HepG2 (cell line): Measurements from ENCODE around the gene PRR36. TPM values are rescaled to one million over a fixed set of nuclear protein-coding genes. Genes with fewer than 3 reads are reported as not detected.

Source experiments
- ATRX ChIP-seq: sonication (generic); formaldehyde crosslinking; IDR thresholded peaks from 2 replicates; pipeline ENCODE4 v1.4.0; 2020; ENCODE audit warnings: missing genetic modification reagents, borderline replicate concordance
- DRAP1 ChIP-seq: IDR thresholded peaks from 2 replicates; pipeline ENCODE4 v1.6.1; 2016; ENCODE audit warnings: missing genetic modification reagents, missing compliant biosample characterization
- GABPA ChIP-seq, 2 experiments: IDR thresholded peaks; 2 replicates each; pipeline ENCODE4 v1.6.1; 2011 to 2016; ENCODE audit warnings: low read depth in 2 of 2, low read length in 1 of 2, missing biosample characterization in 1 of 2, missing genetic modification characterization in 1 of 2
- HNRNPH1 ChIP-seq: fragments of 200-400 bp; formaldehyde crosslinking; optimal IDR thresholded peaks from 2 replicates; pipeline ENCODE3; 2017; ENCODE audit warnings: mild to moderate bottlenecking, low read depth, low read length
- JUN ChIP-seq: sonication (generic); formaldehyde crosslinking; IDR thresholded peaks from 2 replicates; pipeline ENCODE4 v1.4.0; 2020; ENCODE audit warnings: mild to moderate bottlenecking, missing genetic modification reagents
- MTA3 ChIP-seq: sonication (generic); formaldehyde crosslinking; IDR thresholded peaks from 2 replicates; pipeline ENCODE4 v1.4.0; 2020; ENCODE audit warnings: missing genetic modification reagents
- MYC ChIP-seq: sonication (generic); formaldehyde crosslinking; IDR thresholded peaks from 2 replicates; pipeline ENCODE4 v1.9.0; 2021; ENCODE audit warnings: missing genetic modification reagents, borderline replicate concordance
- NFYB ChIP-seq: sonication (generic); formaldehyde crosslinking; IDR thresholded peaks from 2 replicates; pipeline ENCODE4 v1.4.0; 2020; ENCODE audit warnings: missing genetic modification reagents
- PITX1 ChIP-seq: sonication (generic); formaldehyde crosslinking; IDR thresholded peaks from 2 replicates; pipeline ENCODE4 v1.5.1; 2020; ENCODE audit warnings: mild to moderate bottlenecking, missing genetic modification reagents
- RARG ChIP-seq: sonication (generic); formaldehyde crosslinking; IDR thresholded peaks from 2 replicates; pipeline ENCODE4 v1.4.0; 2020; ENCODE audit warnings: low read depth, mild to moderate bottlenecking, missing genetic modification reagents
- SMAD9 ChIP-seq: sonication (generic); formaldehyde crosslinking; IDR thresholded peaks from 2 replicates; pipeline ENCODE4 v1.5.1; 2020; ENCODE audit warnings: mild to moderate bottlenecking, missing genetic modification reagents
- ZNF224 ChIP-seq: sonication (generic); formaldehyde crosslinking; IDR thresholded peaks from 2 replicates; pipeline ENCODE4 v1.5.0; 2020; ENCODE audit warnings: mild to moderate bottlenecking, missing genetic modification reagents
- ZNF235 ChIP-seq: sonication (generic); formaldehyde crosslinking; IDR thresholded peaks from 2 replicates; pipeline ENCODE4 v1.8.1; 2023; ENCODE audit warnings: mild to moderate bottlenecking, missing genetic modification reagents, borderline replicate concordance
- ZNF34 ChIP-seq: sonication (generic); formaldehyde crosslinking; IDR thresholded peaks from 2 replicates; pipeline ENCODE4 v1.4.0; 2020; ENCODE audit warnings: mild to moderate bottlenecking, missing genetic modification reagents, borderline replicate concordance
- ZNF501 ChIP-seq: sonication (generic); formaldehyde crosslinking; IDR thresholded peaks from 2 replicates; pipeline ENCODE4 v1.5.1; 2020; ENCODE audit warnings: mild to moderate bottlenecking, moderate library complexity, missing genetic modification reagents
- ZNF574 ChIP-seq: sonication (generic); formaldehyde crosslinking; IDR thresholded peaks from 2 replicates; pipeline ENCODE4 v1.4.0; 2020; ENCODE audit warnings: missing genetic modification reagents
- ZNF737 ChIP-seq: sonication (generic); formaldehyde crosslinking; IDR thresholded peaks from 2 replicates; pipeline ENCODE4 v1.5.0; 2020; ENCODE audit warnings: missing genetic modification reagents, mild to moderate bottlenecking, borderline replicate concordance
- ZNF775 ChIP-seq: sonication (generic); formaldehyde crosslinking; IDR thresholded peaks from 2 replicates; pipeline ENCODE4 v1.4.0; 2020; ENCODE audit warnings: missing genetic modification reagents, mild to moderate bottlenecking, moderate library complexity, borderline replicate concordance
- ZNF788 ChIP-seq: sonication (generic); formaldehyde crosslinking; IDR thresholded peaks from 2 replicates; pipeline ENCODE4 v1.5.0; 2020; ENCODE audit warnings: mild to moderate bottlenecking, missing genetic modification reagents, borderline replicate concordance
- polyA plus RNA-seq, 8 experiments: library from polyadenylated mRNA; depleted of rRNA in 3 of 8; stranded (reverse) in 7 of 8; unstranded in 1 of 8; fragments of >200 nt; fragmentation: Illumina TruSeq in 4 of 8; extraction: Trizol in 4 of 8; gene quantifications; 2 replicates each; pipeline versions ENCODE4 v1.2.1 to v1.2.3, GENCODE V29; 2011 to 2016; ENCODE audit warnings: low read depth in 4 of 8, missing spikeins in 1 of 8, mixed read lengths in 1 of 8; ENCODE audit not compliant: insufficient read depth in 1 of 8
- total RNA-seq, 5 experiments: library from RNA; depleted of rRNA; stranded (reverse); fragments of >200 nt; fragmentation: Illumina TruSeq; extraction: Trizol; gene quantifications; 2 replicates each; pipeline ENCODE4 v1.2.3, GENCODE V29; 2016; ENCODE audit warnings: low read depth in 1 of 5
- TF ChIP-seq, protein P1 (sequence below): sonication (generic); formaldehyde crosslinking; IDR thresholded peaks from 2 replicates; pipeline ENCODE4 v1.4.0; 2020; ENCODE audit warnings: missing genetic modification reagents, borderline replicate concordance

Gene PRR36
- total and polyA plus RNA-seq, 2 of the 13 experiments (the other 11 are each of a cell fraction or from before 2014, with no cell fraction given), result 0.07 to 0.17 TPM

- TF ChIP-seq, protein P1, sequence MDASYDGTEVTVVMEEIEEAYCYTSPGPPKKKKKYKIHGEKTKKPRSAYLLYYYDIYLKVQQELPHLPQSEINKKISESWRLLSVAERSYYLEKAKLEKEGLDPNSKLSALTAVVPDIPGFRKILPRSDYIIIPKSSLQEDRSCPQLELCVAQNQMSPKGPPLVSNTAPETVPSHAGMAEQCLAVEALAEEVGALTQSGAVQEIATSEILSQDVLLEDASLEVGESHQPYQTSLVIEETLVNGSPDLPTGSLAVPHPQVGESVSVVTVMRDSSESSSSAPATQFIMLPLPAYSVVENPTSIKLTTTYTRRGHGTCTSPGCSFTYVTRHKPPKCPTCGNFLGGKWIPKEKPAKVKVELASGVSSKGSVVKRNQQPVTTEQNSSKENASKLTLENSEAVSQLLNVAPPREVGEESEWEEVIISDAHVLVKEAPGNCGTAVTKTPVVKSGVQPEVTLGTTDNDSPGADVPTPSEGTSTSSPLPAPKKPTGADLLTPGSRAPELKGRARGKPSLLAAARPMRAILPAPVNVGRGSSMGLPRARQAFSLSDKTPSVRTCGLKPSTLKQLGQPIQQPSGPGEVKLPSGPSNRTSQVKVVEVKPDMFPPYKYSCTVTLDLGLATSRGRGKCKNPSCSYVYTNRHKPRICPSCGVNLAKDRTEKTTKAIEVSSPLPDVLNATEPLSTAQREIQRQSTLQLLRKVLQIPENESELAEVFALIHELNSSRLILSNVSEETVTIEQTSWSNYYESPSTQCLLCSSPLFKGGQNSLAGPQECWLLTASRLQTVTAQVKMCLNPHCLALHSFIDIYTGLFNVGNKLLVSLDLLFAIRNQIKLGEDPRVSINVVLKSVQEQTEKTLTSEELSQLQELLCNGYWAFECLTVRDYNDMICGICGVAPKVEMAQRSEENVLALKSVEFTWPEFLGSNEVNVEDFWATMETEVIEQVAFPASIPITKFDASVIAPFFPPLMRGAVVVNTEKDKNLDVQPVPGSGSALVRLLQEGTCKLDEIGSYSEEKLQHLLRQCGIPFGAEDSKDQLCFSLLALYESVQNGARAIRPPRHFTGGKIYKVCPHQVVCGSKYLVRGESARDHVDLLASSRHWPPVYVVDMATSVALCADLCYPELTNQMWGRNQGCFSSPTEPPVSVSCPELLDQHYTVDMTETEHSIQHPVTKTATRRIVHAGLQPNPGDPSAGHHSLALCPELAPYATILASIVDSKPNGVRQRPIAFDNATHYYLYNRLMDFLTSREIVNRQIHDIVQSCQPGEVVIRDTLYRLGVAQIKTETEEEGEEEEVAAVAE (CRISPR knock-in tag), result 0 out of 2 replicates have a peak, but pooled peaks have one; percentile 36
- no peak for TF ChIP-seq ZNF775 (CRISPR knock-in tag)
- TF ChIP-seq ZNF34, result no peak
- peak; percentile 54; the same call in 1 of the 2 replicates for TF ChIP-seq DRAP1
- no peak for TF ChIP-seq RARG (CRISPR knock-in tag)
- no peak for TF ChIP-seq PITX1 (CRISPR knock-in tag)
- TF ChIP-seq NFYB, result peak; percentile 96
- TF ChIP-seq ZNF574 (CRISPR knock-in tag), result no peak
- peak; percentile 65; the same call in 1 of the 2 replicates for TF ChIP-seq ZNF501
- TF ChIP-seq SMAD9 (CRISPR knock-in tag), result no peak
- peak; percentile 43 for TF ChIP-seq GABPA (IDR thresholded peaks at IDR 0.05; ENCODE audit: low read depth, low read length)
- peak; percentile 64; the same call in 1 of the 2 replicates for TF ChIP-seq GABPA (CRISPR knock-in tag; IDR thresholded peaks at IDR 0.05; ENCODE audit: low read depth)
- peak; percentile 34; the same call in 1 of the 2 replicates for TF ChIP-seq ZNF788 (CRISPR knock-in tag)
- no peak for TF ChIP-seq ZNF235 (CRISPR knock-in tag)
- no peak; the same call in 1 of the 2 replicates for TF ChIP-seq MYC
- TF ChIP-seq ZNF737, result no peak
- TF ChIP-seq ZNF224 (CRISPR knock-in tag), result no peak
- TF ChIP-seq MTA3 (CRISPR knock-in tag), result no peak
- TF ChIP-seq ATRX, result no peak
- TF ChIP-seq JUN (CRISPR knock-in tag), result no peak
- no peak for TF ChIP-seq HNRNPH1
Measured at GRCh38 chr19:7829561-7830271, 44.5 kb downstream of the PRR36 start, which contains the start of gene EVI5L (continued).
